Activated effector memory CD4-positive, alpha-beta T cell treated with Interleukin-2 at 50 U/mL for 16 hours (primary cell): ENCODE results near the gene ATP8A2.

Experiments used
- DNase-seq: peaks from one replicate; pipeline ENCODE4 v3.0.0-alpha.2; 2020

ATP8A2 gene

DNA sequence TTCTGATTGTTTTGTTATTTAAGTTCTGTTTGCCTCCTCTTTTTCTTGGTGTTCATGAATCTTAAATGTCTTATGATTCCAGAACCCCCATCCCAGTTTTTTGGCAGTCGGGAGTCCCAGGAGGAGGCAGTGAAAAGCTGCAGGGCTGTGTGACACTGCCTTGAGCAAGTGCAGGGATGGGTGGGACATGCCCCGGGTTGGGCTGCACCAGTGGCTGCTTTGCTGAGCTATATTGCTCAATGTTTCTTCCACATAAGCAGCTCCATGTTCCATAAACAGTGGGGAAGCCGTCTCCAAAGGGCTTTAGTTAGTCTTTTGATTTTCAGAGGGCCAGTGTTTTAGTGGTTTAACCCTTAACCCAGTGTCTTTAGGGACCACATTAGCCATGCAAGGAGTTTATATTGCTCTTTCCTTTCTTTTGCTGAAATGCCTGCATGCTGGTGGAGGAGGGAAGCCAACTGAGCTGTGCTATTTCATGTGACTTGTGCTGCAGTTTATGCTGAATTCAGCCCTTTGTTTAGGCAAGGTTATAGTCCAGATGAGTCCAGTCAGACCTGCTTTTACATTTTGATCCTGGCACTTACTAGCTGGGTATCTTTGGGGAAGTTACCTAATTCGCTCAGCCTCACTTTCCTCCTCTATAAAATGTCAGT, 13.1 kb downstream of the ATP8A2 start:
- no peak for DNase-seq

DNA sequence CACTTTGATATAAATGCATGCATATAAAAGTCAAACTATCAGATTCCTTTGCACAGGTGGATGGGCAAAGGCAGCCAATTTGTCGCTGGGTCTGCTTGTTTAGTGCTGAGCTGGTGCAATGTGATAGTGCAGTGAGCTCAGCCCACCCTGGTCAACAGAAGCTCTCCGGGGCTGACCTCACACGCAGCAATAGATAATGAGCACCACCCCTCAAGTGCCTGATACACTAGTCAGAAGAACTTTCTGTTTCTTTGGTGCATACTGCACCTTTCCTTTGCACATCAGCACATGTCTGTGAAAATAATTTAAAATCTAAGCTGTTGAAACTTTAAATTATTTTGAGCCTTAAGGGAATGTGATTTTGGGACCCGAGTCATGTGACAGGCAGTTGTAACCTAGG, 20.2 kb downstream of the ATP8A2 start:
- no peak for DNase-seq

DNA sequence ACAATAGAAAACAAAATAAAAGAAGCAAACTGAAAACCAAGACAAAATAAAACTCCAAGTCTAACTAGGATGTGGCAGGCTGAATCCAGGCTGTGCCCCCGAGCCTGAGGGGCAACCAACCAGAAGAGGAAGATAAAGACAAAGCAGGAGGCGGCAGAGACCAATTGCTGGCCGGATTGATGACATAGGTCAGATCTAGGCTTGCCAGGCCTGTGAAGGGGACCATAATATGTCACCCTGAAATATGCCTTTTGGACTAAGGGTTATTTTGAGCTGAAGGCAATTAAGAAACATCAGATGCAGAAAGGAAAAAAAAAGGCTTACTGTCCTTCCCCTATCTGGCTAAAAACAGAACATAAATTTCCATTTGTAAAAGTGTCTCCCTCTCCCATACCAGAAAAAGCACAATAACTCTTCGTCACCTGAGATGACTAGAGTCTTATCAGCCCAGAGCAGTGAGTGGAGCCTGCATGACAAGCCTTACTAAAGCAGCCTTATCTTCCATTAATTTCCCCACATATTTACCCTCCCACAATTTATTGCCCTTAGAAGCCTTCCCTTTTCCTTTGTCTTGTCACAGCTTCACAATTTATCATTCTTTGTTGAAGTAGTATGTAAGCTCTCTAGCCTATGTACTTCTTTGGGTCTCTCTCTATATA, 22.8 kb downstream of the ATP8A2 start:
- no peak for DNase-seq

DNA sequence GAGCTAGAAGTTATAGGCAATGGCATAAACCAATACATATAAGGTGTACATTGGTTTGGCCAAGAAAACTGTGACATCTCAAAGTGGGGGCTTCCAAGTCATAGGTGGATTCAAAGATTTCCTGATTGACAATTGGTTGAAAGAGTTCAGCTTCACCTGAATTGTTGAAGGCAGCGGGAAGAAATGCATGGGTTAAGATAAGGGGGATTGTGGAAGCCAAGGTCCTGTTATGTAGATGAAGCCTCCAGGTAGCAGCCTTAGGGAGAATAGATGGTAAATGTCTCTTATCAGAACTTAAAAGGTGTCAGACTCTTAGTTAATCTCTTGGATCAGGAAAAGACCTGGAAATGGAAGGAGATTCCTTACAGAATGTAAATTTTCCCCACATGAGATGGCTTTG, 26.0 kb downstream of the ATP8A2 start:
- DNase-seq: no peak

DNA sequence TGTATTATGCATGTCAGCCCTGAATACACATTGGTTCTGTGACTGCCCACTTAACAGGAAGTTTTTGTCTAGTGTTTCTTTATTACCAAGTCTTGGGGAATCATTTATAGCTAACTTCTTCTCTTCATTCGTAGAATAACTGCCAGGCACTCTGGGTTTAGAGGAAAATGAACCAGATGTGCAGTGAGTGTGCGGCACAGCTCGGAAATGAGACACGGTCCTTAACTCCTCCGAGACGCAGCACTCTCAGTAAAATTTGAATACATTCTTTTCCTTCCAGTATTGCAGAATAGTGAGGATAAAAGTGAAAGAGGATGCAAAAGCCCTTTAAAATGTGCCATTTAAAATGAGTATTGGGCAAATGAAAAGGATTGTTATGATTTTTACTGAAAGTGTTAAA, 29.2 kb downstream of the ATP8A2 start:
- DNase-seq: no peak

DNA sequence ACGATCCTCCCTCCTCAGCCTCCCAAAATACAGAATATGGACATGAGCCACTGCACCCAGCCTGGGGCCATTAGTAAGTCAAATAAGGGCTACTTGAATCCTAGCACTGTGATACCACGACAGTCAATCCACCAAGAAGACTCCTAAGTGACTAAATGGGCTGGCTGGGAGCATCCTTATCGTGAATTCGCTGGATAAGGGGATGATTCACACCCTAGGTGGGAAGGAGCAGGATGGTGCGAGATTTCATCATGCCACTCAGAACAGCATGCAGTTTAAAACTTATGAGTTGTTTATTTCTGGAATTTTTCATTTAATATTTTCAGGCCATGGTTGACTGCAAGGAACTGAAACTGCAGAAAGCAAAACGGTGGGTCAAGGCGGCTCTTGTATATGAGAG, 30.2 kb downstream of the ATP8A2 start:
- DNase-seq: no peak

DNA sequence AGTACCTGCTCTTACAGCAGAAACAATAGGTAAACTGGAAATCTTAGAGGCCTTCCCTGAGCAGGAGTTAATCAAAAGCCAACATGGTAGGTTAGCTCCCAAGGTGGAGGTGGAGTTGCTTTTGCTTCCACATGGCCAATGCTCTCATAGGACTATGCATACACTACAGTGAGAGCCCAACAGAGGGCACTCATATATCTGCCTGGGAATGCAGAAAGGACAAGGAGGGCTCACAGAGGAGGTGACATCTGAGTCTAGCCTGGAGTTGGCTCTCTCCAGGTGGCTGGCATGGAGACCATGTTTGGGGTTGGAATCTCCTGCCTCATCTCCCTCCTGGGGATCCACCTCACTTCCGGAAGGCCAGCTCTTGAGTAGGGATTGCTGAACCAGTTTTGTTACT, 34.6 kb downstream of the ATP8A2 start:
- DNase-seq: no peak

DNA sequence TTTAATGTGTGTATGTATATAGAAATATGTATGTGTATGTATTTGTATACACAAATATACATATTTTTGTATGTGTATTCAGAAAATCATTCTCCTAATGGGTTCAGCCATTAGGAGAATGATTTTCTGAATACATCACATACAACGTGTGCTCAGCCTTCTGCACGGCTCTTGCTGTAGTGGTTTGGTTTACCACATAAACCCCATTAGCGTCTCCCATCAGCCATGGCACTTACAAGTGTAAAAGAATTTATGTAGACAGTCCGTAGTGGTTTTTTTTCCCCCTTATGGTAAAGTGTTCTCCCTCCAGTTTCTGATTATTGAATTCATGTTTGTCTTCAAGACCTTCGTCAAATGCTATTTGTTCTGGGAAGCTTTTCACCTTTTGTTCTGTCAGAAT, 38.2 kb downstream of the ATP8A2 start:
- DNase-seq: no peak

DNA sequence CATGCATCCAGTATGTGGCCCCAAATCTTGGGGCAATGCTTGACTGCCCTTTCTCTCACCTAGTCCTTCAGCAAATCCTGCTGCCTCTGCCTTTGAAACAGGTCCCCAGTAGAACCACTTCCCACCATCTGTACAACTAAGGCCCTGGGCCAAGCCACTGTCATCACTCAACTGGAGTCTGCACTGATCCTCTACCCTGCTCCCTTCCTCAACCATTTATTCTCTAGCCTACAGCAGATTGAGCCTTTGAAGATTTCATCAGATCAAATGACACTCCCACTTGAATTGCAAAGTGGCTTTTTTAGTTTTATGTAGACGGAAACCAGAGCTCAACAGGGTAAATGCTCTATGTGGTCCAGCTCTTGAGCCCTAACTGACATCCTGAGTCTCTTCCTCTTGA, 43.5 kb downstream of the ATP8A2 start:
- no peak for DNase-seq

DNA sequence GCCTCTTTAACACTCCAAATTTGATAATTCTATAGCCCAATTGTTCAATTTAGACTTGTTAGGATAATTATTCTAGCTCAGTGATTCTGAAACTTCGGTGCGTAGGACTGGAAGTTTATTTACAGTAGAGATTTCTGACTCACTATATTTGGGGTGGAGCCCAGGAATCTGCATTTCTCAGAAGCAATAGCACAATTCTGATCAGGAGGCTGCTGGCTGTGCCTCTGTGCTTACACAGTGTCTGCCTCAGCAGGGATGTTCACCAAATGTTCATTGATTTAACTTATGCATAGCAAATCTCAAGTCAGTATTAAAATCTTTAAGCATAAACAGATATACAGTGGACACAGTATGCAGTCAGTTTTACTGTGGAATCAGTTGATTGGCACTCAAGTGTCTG, 45.8 kb downstream of the ATP8A2 start:
- DNase-seq: no peak

DNA sequence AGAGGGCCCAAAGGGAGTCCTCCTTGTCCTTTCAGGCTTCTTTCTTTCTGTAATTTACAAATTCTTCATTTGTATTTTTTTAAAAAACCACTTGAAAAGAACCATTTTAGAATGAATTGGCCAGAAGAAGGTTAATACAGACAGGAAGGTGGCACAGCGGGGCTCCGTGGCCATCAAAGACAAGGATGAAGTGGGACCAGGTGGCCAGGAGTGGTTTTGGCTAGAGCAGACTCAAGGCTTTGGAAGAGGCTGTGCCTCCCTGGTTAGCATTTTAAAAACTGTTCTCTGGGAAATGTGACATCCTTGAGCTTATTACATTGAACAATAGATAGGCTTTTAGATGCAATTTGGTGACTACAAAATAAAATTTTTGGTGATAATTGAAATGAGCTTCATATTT, 48.4 kb downstream of the ATP8A2 start:
- DNase-seq: no peak

DNA sequence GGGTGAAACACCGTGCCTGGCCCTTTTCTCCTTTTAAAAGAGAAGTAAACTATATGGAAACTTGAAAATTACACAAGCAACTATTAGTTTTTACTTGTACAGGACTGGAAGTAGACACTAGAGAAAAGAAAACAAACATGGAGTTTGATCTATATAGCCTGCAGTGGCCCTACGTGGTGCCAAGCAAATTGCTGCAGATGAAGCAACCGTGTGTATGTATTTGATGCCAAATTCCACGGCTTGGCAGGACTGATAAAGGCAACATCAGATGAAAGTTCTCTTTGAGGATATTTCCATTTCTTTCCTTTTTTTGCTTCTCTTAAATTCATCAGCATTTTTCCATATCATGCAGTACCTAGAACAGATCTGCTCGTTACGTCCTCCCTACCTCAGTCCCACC, 49.8 kb downstream of the ATP8A2 start:
- DNase-seq: no peak

DNA sequence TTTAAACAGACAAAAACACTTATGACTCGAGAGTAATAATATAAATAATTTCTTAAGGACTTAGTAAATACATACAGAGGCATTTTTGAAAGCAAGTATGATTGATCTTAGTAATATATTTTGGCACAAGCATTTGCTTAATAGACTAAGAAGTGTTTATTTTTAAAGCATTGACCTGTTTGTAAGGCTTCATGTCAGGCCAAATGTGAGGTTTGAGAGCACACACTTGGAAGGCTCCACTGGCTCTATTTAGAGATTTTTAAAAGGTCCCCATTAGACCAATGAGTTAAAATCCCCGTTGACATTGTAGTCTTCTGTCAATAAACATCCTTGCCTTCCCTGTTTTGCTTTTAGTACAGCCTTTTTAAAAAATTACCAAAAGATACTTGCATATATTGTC, 50.4 kb downstream of the ATP8A2 start:
- no peak for DNase-seq

DNA sequence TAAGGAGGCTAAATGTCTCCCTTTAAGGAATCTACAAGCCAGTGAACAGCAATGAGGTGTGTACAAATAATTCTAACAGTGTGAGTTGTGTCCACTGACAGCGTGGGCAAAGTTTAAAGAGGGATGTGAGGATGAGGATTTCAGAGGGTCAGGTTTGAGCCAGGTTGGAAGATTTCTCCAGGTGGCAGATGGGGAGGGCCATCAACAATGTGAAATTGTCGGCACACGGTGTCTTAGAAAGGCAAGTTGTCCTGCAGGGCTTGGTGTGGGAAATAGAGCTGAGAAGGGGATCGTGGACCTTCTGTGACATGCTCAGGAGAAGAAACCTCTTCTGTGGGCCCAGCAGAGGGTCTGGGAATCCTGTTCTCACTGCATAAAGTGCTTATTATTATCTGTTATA, 52.1 kb downstream of the ATP8A2 start:
- no peak for DNase-seq

DNA sequence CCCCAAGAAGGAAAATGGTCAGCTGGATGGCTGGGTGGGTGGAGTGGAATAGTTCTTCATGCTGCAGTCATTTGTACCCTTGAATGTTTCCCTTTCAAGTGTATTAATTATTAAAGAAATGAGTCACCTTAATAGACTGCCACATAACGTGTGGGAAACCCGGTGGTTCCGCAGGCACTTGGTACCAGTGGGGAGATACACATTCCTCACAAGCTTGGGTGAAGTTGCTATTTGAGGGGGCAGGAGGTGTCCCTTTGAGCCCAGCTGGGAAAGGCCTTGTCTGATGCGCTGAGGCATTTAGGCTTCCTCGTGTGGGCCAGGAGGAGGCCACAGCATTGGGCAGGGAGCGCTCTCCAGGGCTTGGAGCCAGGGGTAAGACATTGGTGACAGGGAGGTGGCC, 57.7 kb downstream of the ATP8A2 start:
- DNase-seq: no peak

DNA sequence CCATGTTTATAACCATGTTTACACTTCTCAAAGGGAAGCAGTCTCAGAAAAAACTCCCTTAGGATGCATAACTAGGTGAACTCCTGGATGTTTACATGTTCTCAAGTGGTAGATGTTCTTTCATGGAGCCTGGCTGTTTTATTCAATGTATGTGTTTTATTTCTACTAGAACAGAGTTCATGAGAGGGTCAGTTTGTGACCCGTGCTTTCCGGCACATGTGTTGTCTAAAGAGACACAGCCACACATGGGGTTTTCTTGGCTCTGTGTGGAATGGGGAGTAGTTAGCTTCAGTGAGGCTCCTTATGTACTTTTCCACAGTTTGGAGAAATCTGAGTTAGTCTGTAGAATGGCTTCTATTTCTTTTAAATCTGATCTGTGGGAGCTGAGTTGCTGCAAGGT, 60.9 kb downstream of the ATP8A2 start:
- no peak for DNase-seq

DNA sequence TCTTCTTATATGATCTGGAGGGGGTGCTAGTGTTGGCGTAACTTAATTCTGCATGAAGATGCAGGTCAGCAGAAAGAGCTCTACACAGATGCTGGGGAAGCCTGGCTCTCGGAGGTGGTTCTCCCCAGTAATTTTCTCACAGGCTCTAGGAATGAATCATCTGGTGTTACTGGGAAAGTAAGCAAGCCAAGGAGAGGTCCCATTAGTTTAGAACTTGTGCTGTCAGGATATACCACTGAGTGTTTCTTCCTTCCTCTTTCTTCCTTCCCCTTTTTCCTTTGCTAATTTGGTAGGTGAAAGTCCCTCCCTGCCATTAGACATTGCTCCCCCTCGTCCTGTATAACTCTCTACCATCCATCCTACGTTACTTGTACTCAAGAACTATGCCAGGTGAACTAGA, 68.3 kb downstream of the ATP8A2 start:
- DNase-seq: no peak

DNA sequence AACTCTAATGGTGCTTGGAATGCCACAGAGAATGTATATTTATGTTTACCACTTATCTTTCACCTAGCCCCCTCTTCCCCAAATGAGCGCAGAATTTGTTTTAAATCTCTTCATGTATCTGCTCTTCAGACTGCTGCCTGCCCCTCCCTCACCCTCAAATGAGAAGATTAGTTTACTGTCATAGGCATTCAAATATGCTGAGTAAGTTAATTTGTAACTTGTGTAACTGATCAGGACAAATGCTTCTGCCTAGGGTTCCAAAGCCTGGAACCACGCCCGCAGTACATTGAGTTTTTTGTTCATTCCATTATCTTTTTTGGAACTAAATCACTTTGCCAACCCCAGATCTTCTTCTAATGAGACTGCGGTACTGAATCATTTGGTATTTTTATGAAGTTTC, 74.5 kb downstream of the ATP8A2 start:
- no peak for DNase-seq

DNA sequence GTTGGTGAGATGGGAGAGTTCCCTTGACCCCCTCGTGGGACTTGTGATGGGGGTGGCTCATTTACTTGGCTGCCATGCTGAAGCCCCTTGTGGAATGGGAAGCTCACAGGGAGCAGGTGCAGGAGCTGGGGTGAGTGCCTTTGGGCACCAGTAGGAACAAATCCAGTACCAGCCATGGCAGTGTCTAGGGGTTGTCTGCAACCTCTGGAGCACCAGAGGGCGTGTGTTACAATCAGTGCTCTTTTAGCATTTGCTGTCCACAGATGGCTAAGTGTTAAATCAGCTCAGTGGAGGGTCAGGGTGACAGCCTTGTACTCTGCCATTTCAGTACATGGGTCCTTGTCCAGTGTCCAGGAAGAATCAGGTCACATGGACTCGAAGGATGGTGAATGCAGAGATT, 75.6 kb downstream of the ATP8A2 start:
- no peak for DNase-seq

DNA sequence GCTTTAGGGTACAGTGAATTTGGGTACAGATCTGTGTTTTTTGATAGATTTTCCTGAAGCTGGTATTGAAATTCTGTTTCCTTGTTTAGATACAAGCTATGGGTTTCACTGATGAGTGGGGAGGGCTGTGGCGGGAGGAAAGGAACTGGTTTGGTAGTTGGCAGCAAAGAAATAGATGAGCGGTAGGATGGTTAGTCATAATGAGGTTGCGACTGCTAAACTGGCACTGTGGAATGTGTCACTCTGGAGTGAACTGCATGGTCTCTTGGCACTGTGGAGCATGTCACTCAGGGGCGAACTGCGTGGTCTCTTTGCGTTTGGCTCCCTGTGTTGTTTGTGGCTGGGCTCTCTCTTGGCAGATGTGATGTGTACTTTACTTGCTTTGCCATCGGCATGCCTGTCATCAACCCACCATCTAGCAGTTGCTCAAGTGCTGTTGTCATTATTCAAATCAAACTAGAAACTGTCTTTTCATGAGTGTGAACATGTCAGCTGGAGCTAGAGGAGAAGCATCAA, 82.1 kb downstream of the ATP8A2 start:
- DNase-seq: no peak

DNA sequence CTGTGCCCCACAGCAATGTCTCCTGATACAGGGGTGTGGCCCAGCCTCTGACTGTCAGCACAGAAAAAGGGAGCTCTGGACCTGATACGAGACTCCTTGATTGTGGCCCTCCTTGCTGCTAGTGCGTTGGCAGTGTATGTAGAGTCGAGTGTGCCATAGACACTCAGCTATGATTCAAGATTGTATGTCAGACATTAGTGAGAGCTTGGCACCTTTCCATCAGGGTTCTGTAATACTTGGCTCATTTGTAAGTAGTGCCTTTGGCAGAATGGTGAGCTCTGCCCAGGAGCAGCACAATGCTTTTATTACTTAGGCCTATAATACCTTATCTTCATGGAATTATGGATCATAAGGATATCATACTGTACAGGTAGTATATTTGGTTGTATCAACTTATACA, 83.4 kb downstream of the ATP8A2 start:
- DNase-seq: no peak

DNA sequence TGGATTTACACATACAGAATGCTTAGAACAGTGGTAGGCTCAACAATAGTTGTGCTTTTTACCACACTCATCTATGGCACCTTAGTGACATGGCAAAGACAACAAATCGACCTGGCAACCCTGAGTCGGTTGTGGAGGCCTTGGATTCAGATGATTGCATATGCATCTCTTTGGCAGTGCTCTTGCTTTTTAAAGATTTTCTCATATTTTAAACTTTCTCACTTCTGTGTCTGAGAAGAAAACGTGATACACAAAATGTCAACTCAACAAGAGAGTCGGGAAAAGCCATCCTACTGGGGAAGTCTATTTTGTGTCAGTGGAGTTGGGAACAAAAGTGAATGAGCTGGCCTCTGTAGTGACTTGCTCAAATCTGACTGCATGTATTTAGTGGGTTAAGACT, 85.8 kb downstream of the ATP8A2 start:
- no peak for DNase-seq

DNA sequence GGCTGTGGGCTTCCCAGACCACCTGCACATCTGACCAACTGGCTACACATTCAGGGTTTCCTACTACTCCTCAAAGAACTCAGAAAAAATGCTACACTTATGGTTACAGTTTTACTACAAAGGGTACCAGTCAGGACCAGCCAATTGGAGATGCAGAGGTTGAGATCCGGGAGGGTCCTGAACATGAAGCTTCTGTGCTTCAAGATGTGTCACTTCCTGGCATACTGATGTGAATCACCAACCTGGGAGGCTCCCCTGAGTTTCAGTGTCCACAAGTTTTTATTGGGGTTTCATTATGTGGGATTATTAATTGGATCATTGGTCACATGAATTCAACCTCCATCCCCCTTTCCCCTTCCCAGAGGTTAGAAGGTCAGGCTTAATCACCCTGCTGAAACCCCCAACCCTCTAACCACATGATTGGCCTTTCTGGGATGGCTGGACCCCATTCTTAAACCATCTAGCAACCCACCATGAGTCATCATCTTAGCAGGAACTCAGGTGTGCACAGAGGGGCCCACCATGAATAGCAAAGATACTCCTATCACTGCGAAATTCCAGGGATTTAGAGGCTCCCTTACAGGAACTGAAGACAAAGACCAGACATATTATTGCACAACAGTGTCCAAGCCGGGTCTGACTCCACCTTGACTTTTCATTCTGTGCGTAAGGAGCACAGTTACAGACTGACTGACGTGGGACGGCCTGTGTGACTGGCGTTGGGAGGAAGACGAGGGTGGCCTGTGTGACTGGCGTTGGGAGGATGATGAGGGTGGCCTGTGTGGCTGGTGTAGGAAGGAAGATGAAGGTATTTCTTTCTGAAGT, 90.7 kb downstream of the ATP8A2 start:
- DNase-seq: no peak

DNA sequence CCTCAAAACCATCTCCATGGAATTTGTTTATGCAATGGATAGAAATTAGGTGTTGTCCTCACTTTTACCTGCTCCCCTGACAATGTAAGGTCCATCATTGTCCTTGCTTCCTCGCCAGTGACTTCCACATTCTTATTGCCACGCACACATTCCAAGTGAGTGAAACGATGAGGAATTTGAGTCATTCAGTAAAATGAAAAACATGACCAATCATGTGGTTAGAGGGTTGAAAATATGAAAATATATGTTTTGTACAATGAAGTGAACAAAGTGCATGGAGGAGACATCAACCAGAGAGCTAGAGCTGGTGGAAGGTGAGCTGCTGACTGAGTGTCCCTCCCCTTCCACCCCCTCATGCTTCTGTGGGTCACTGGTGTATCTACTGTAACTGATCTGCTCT, 91.7 kb downstream of the ATP8A2 start:
- no peak for DNase-seq
